ENCODE data around the gene PCOLCE2.

DNA sequence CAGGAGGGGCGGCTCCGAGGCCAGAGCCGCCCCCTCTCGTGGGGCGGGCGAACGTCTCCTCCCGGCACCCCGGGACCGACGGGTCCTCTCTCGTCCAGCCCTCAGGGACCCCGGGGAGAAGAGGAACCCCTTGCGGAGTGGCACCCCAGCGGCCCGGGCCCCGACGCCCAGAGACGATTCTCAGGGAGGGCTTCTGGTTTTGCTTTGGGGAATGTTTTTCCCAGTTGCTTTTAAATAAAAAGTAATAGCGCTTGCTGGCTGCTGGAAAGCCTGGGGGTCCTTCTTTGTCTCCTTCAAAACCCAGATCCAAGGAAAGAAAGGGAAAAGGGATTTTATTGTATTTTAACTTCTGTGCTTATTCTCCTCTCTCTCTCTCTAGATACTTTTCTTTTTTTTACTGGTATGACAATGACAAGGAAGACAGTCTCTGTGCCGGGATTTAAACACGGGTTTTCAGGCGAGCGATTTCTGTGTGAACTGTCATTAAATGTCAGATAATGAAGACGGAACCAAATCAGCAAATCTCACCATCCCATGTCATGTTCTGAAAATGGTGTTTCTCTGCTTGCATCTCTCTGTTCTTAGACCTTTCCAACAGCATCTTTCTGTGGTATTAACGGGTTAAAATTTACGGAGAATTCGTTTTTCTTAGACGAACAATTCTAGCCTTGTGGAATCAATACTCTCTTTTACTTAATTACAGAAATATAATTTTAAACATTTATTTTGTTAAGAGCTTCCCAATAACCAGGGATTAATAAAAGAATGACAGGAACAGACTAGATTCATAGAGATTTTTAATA is 530 bp upstream of the PCOLCE2 start:
- TF ChIP-seq POLR2AphosphoS5 (IDR thresholded peaks at IDR 0.05) (no peak), CTCF (IDR thresholded peaks at IDR 0.05) (no peak)

All from suprapubic skin (tissue), 3 donors.